Mesenchymal stem cell (in vitro differentiated cells and primary cell): ENCODE data around the gene PYDC1.
A peak's percentile ranks its signal among the peaks of the same experiment; 100 is the strongest.

Experiments used
- DNase-seq: peaks from one replicate; pipeline ENCODE4 v3.0.0-alpha.2; 2013
- H2AFZ ChIP-seq: one replicate; pipeline ENCODE4 v1.6.1; 2013; ENCODE audit warnings: low read depth, mild to moderate bottlenecking, control low read depth, inconsistent platforms, low read length, moderate library complexity
- H2AK5ac ChIP-seq: 2 replicates; pipeline ENCODE4 v1.6.1; 2013; ENCODE audit warnings: low read length, moderate library complexity, mild to moderate bottlenecking, inconsistent platforms; ENCODE audit not compliant: severe bottlenecking
- H2BK120ac ChIP-seq: one replicate; pipeline ENCODE4 v1.6.1; 2013; ENCODE audit warnings: low read depth, mild to moderate bottlenecking, inconsistent platforms, low read length, moderate library complexity
- H2BK12ac ChIP-seq, 2 experiments: one replicate each; pipeline ENCODE4 v1.6.1; 2013; ENCODE audit warnings: inconsistent platforms in 2 of 2, low read length in 2 of 2, mild to moderate bottlenecking in 2 of 2, moderate library complexity in 2 of 2, control low read depth in 1 of 2
- H2BK15ac ChIP-seq: one replicate; pipeline ENCODE4 v1.6.1; 2013; ENCODE audit warnings: mild to moderate bottlenecking, low read depth, inconsistent platforms; ENCODE audit not compliant: poor library complexity, severe bottlenecking
- H2BK5ac ChIP-seq: 2 replicates; pipeline ENCODE4 v1.6.1; 2013; ENCODE audit warnings: low read depth, mild to moderate bottlenecking, low read length, control low read depth, inconsistent platforms; ENCODE audit not compliant: poor library complexity, severe bottlenecking
- H3K14ac ChIP-seq, 2 experiments: one replicate each; pipeline ENCODE4 v1.6.1; 2013; ENCODE audit warnings: inconsistent platforms in 2 of 2, low read length in 2 of 2, control low read depth in 1 of 2, mild to moderate bottlenecking in 1 of 2, moderate library complexity in 1 of 2
- H3K18ac ChIP-seq, 2 experiments: one replicate each; pipeline ENCODE4 v1.6.1; 2013; ENCODE audit warnings: inconsistent platforms in 2 of 2, low read length in 2 of 2, control low read depth in 1 of 2, low read depth in 1 of 2, mild to moderate bottlenecking in 1 of 2
- H3K23ac ChIP-seq, 2 experiments: one replicate each; pipeline ENCODE4 v1.6.1; 2013; ENCODE audit warnings: inconsistent platforms in 2 of 2, low read length in 2 of 2, mild to moderate bottlenecking in 2 of 2, moderate library complexity in 2 of 2, control low read depth in 1 of 2
- H3K27ac ChIP-seq: 2 replicates; pipeline ENCODE4 v1.5.1; 2013; ENCODE audit warnings: mild to moderate bottlenecking, moderate library complexity, low read length, control low read depth, inconsistent platforms; ENCODE audit not compliant: poor library complexity, severe bottlenecking
- H3K27me3 ChIP-seq, 2 experiments: 2 replicates each; pipeline versions ENCODE4 v1.6.1 to v1.7.0; 2013; ENCODE audit warnings: low read length in 2 of 2, mild to moderate bottlenecking in 2 of 2, moderate library complexity in 2 of 2, control low read depth in 1 of 2, inconsistent platforms in 1 of 2; ENCODE audit not compliant: control insufficient read depth in 1 of 2, insufficient read depth in 1 of 2
- H3K36me3 ChIP-seq, 2 experiments: 2 replicates each; pipeline versions ENCODE4 v1.6.1 to v1.7.0; 2013; ENCODE audit warnings: low read length in 2 of 2, control low read depth in 1 of 2, inconsistent platforms in 1 of 2, low read depth in 1 of 2, mild to moderate bottlenecking in 1 of 2; ENCODE audit not compliant: insufficient read depth in 2 of 2, control insufficient read depth in 1 of 2
- H3K4ac ChIP-seq, 2 experiments: one replicate each; pipeline ENCODE4 v1.6.1; 2013; ENCODE audit warnings: inconsistent platforms in 2 of 2, low read length in 2 of 2, mild to moderate bottlenecking in 2 of 2, moderate library complexity in 2 of 2, control low read depth in 1 of 2, low read depth in 1 of 2
- H3K4me1 ChIP-seq: 2 replicates; pipeline ENCODE4 v1.6.1; 2013; ENCODE audit warnings: low read depth, low read length, control low read depth; ENCODE audit not compliant: control insufficient read depth, insufficient read depth
- H3K4me2 ChIP-seq: 2 replicates; pipeline ENCODE4 v1.6.1; 2013; ENCODE audit warnings: low read length, mild to moderate bottlenecking, inconsistent platforms; ENCODE audit not compliant: poor library complexity, severe bottlenecking
- H3K4me3 ChIP-seq, 2 experiments: 2 replicates each; pipeline versions ENCODE4 v1.5.1 to v1.7.0; 2013; ENCODE audit warnings: low read length in 2 of 2, mild to moderate bottlenecking in 2 of 2, control low read depth in 1 of 2, low read depth in 1 of 2; ENCODE audit not compliant: insufficient read depth in 1 of 2
- H3K79me1 ChIP-seq: replicated peaks from 2 replicates; pipeline ENCODE4 v1.6.1; 2013; ENCODE audit warnings: mild to moderate bottlenecking, control low read depth, low read length, inconsistent platforms; ENCODE audit not compliant: poor library complexity, severe bottlenecking
- H3K9ac ChIP-seq: 2 replicates; pipeline ENCODE4 v1.7.0; 2013; ENCODE audit warnings: mild to moderate bottlenecking, low read length, moderate library complexity
- H3K9me3 ChIP-seq: 2 replicates; pipeline ENCODE4 v1.7.0; 2013; ENCODE audit warnings: mild to moderate bottlenecking, low read length; ENCODE audit not compliant: control insufficient read depth
- H4K8ac ChIP-seq: one replicate; pipeline ENCODE4 v1.6.1; 2013; ENCODE audit warnings: inconsistent platforms, mild to moderate bottlenecking, low read length, moderate library complexity
- H4K91ac ChIP-seq: one replicate; pipeline ENCODE4 v1.6.1; 2013; ENCODE audit warnings: mild to moderate bottlenecking, low read length, inconsistent platforms
- WGBS: methylation state at CpG from one replicate; pipeline ENCODE4 v1.1.7; 2013; ENCODE audit warnings: mixed read lengths; 5-methylcytosine and 5-hydroxymethylcytosine counted together

The PYDC1 gene

DNA sequence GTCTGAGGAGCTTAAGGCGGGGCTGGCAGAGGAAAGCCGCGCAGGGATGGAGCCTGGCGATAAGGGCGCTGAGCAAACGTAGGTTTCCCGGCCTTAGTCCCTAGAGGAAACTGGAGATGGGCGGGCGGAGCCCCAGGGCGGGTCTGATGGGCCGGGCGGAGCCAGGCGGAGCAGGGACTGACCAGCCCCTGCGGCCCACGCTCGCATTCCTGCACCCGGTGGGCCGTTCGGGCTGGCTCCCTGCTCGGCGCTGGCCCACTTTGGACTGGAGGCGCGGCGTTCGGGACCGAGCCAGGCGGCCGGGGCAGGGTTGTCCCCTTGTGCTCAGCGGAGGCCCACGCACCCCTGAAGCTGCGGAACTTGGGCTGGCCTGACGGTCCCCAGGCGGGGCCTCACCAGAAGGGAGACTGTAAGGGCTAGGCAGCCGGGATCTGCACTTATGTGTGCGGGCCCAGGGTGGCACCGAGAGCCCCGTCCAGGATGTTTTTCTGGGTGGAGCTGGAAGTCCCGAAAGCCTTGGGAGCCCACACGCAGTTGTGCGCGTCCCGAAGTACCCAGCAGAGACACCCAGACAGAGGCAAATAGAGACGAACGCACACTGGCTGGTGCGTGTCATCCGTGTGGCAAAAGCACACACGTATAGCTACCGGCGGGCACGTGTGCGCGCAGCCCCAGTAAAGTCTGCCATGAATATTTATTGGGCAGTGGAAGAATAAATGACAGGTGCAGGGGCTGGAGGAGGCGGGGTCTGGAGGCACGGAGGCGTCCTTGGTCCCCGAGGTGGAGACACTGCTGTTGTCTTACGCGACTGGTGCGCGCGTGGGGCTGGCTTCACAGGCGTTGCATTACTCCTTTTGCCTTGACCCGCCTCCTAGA is 1.4 kb downstream of the PYDC1 start:
- no peak overlapping the region for H3K18ac ChIP-seq
- peak overlapping the region in 1 of 2 experiments; percentile 97 for H3K23ac ChIP-seq
- H3K9me3 ChIP-seq: no peaks in the 10 kb centered on the region
- H2AFZ ChIP-seq: peak overlapping the region; percentile 49
- H2BK120ac ChIP-seq: no peak overlapping the region
- no peak overlapping the region for H3K27ac ChIP-seq
- peak overlapping the region; percentile 95 for H3K4me2 ChIP-seq
- peak overlapping the region; percentile 22 for H3K9ac ChIP-seq
- peaks cover 22% of the 10 kb centered on the region for H3K4me1 ChIP-seq
- no peak overlapping the region for H3K4ac ChIP-seq
- H2BK12ac ChIP-seq: no peak overlapping the region
- peaks cover 59 to 63% of the 10 kb centered on the region in 2 experiments for H3K27me3 ChIP-seq
- H4K91ac ChIP-seq: no peak overlapping the region
- DNase-seq: peak; percentile 54
- peak overlapping the region; percentile 33 to 60 for H3K4me3 ChIP-seq
- H2BK15ac ChIP-seq: no peak overlapping the region
- under 1% methylated on average over 61 of the region's 63 CpGs for WGBS
- H2AK5ac ChIP-seq: no peak overlapping the region
- H4K8ac ChIP-seq: no peak overlapping the region
- peak overlapping the region in 1 of 2 experiments; percentile 15 for H3K14ac ChIP-seq
- H2BK5ac ChIP-seq: no peak overlapping the region
- H3K79me1 ChIP-seq: no peaks in the 10 kb centered on the region
- H3K36me3 ChIP-seq: no peaks in the 10 kb centered on the region

DNA sequence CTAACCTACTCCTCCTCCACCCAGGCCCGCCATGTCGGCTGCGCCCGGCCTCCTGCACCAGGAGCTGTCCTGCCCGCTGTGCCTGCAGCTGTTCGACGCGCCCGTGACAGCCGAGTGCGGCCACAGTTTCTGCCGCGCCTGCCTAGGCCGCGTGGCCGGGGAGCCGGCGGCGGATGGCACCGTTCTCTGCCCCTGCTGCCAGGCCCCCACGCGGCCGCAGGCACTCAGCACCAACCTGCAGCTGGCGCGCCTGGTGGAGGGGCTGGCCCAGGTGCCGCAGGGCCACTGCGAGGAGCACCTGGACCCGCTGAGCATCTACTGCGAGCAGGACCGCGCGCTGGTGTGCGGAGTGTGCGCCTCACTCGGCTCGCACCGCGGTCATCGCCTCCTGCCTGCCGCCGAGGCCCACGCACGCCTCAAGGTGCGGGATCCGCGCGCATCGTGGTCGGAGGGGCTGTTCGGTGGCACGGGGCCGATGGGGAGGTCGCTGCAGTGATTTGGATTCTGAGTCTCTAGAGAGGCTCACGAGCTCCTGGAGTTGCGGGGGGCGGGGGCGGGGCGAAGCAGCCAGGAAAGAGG is 2.1 kb downstream of the PYDC1 start:
- no peak overlapping the region for H3K27ac ChIP-seq
- H4K8ac ChIP-seq: no peak overlapping the region
- no peak for DNase-seq
- H3K18ac ChIP-seq: peak overlapping the region in 1 of 2 experiments; percentile 46
- H3K27me3 ChIP-seq: peaks cover 66 to 69% of the 10 kb centered on the region in 2 experiments
- peak overlapping the region; percentile 95 for H3K4me2 ChIP-seq
- H2BK120ac ChIP-seq: no peak overlapping the region
- H3K4me1 ChIP-seq: peaks cover 22% of the 10 kb centered on the region
- no peak overlapping the region for H3K9ac ChIP-seq
- H4K91ac ChIP-seq: no peak overlapping the region
- H2BK5ac ChIP-seq: no peak overlapping the region
- peak overlapping the region in 1 of 2 experiments; percentile 74 for H3K23ac ChIP-seq
- no peak overlapping the region for H3K4ac ChIP-seq
- H2BK12ac ChIP-seq: no peak overlapping the region
- peak overlapping the region in 1 of 2 experiments; percentile 2 for H3K14ac ChIP-seq
- H2AFZ ChIP-seq: peak overlapping the region; percentile 65
- H2AK5ac ChIP-seq: no peak overlapping the region
- no peak overlapping the region for H2BK15ac ChIP-seq
- no peaks in the 10 kb centered on the region for H3K9me3 ChIP-seq
- no peaks in the 10 kb centered on the region for H3K79me1 ChIP-seq
- WGBS: 3% methylated on average over 58 of the region's 58 CpGs
- no peaks in the 10 kb centered on the region for H3K36me3 ChIP-seq
- peak overlapping the region; percentile 33 to 60 for H3K4me3 ChIP-seq

DNA sequence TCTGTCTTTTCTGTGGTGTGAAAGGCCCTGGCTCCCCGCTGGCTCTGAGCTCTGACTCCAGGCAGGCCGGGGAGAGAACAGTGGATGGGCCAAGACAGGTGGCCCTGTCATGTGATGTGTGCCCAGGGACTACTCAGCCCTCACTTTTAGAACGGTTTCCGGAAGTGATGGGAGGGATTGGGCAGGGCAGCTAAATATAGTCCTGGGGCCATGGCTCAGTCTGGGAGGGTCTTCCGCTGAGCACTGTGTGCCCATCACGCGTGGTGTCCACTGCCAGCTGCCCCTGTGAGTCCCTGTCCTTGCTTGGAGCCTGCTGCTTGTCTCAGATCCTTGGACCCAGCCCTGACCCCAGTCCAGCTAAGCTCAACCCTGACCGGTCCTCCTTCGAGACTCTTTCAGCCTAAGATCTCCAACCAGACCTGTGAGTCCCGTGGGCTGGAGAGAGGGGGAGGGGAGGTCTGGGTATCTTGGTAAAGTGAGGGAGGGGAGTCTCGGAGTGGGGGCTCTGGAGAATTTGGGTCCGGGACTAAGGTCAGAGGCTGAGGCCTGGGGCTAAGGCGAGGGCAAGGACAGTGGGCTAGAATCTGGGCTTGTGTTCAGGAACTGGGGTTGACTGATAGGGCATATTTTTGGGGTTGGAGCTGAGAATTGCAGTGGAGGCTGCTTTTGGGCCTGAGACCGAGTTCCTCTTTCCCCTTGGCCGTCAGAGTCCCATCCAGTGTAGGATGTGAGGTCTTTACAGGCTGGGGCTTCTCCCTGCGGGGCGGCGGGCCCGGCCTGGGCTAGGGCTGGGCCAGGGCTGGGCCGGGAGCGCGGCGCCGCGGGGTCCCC is 2.8 kb downstream of the PYDC1 start, which contains the start of gene TRIM72:
Gene TRIM72, plus strand, starts transcription at position 243 of the 831 bp plus-strand sequence. CDS start 620 bp downstream, outside the sequence.
- peak within 1 kb of the TSS in 1 of 2 experiments; percentile 46 for H3K18ac ChIP-seq
- H4K91ac ChIP-seq: no peak within 1 kb of the TSS
- peak within 1 kb of the TSS; percentile 65 for H2AFZ ChIP-seq
- no peak within 1 kb of the TSS for H4K8ac ChIP-seq
- peak within 1 kb of the TSS in 1 of 2 experiments; percentile 74 for H3K23ac ChIP-seq
- no peak for DNase-seq
- H3K4me2 ChIP-seq: peak within 1 kb of the TSS; percentile 95
- H3K14ac ChIP-seq: peak within 1 kb of the TSS in 1 of 2 experiments; percentile 2
- H2BK15ac ChIP-seq: no peak within 1 kb of the TSS
- H3K36me3 ChIP-seq: no peaks in the 10 kb centered on the region
- H3K79me1 ChIP-seq: no peaks in the 10 kb centered on the region
- H3K4ac ChIP-seq: no peak within 1 kb of the TSS
- H2BK120ac ChIP-seq: no peak within 1 kb of the TSS
- peak within 1 kb of the TSS; percentile 33 to 60 for H3K4me3 ChIP-seq
- H2AK5ac ChIP-seq: no peak within 1 kb of the TSS
- no peak within 1 kb of the TSS for H3K27ac ChIP-seq
- peaks cover 68 to 71% of the 10 kb centered on the region in 2 experiments for H3K27me3 ChIP-seq
- H2BK5ac ChIP-seq: no peak within 1 kb of the TSS
- no peak within 1 kb of the TSS for H2BK12ac ChIP-seq
- 47% methylated on average over 24 of the region's 25 CpGs for WGBS
- H3K4me1 ChIP-seq: peaks cover 22% of the 10 kb centered on the region
- no peak within 1 kb of the TSS for H3K9ac ChIP-seq
- no peaks in the 10 kb centered on the region for H3K9me3 ChIP-seq
